K562 (cell line): ENCODE results near the gene HTT-AS. TPM values are rescaled to one million over a fixed set of nuclear protein-coding genes. Genes with fewer than 3 reads are reported as not detected.
"Not testable (repeated sequence)": the region's sequence is repeated elsewhere in the genome, so short reads cannot be mapped to it uniquely, and the experiment has no call there.

Experiments
- ATAC-seq: fragments of 200-7000 bp; cut with Tn5 transposase; 3 replicates; pipeline ENCODE4 v1.9.1; 2020; ENCODE audit warnings: moderate library complexity
- BruUV-seq: library from RNA; stranded (reverse); fragments of 400-500 nt; replicated peaks from 2 replicates; lab custom pipeline; 2021; lab: Mats Ljungman, UMichigan
- CTCF ChIA-PET: fragments of 300-600 bp; formaldehyde crosslinking; extraction: SDS; loops from one replicate; lab custom pipeline; 2021; ENCODE audit warnings: low intra/inter-chr PET ratio; lab: Yijun Ruan, JAX
- POLR2A ChIA-PET: fragments of 300-600, 350-650 bp; sonication (Branson Sonifier 250); formaldehyde crosslinking; extraction: SDS; loops from one replicate; lab custom pipeline; 2021; ENCODE audit warnings: antibody characterized with exemption, inconsistent platforms; lab: Yijun Ruan, JAX
- DNase-seq, 4 experiments: peaks; one replicate each; pipeline versions ENCODE4 v3.0.0 to v3.0.0-alpha.2; 2011 to 2018; ENCODE audit warnings: low spot score in 3 of 4, mixed read lengths in 3 of 4; ENCODE audit errors: extremely low read depth in 1 of 4
- FAIRE-seq: peaks from 2 replicates; lab custom pipeline; 2011; peaks lifted over from hg19 to GRCh38; lab: Jason Lieb, UNC
- H2AFZ ChIP-seq: 2 replicates; pipeline ENCODE4 v1.6.0; 2011; ENCODE audit warnings: low read depth, low read length, control low read depth, inconsistent platforms
- H3K27ac ChIP-seq: fragments of 200-600 bp; 3 replicates; pipeline ENCODE4 v1.8.0; 2011; ENCODE audit warnings: low read depth, mild to moderate bottlenecking, control low read depth, inconsistent platforms, low read length, moderate library complexity, mixed read lengths; ENCODE audit errors: extremely low read depth
- H3K27me3 ChIP-seq, 2 experiments: fragments of 300-600 bp in 1 of 2; 2 replicates in 1 of 2; 3 replicates in 1 of 2; pipeline versions ENCODE4 v1.6.0 to v1.8.0; 2011; ENCODE audit warnings: inconsistent platforms in 2 of 2, low read length in 2 of 2, mild to moderate bottlenecking in 1 of 2, mixed read lengths in 1 of 2, moderate library complexity in 1 of 2; ENCODE audit not compliant: control insufficient read depth in 2 of 2, insufficient read depth in 2 of 2
- H3K36me3 ChIP-seq: fragments of 300-600 bp; 3 replicates; pipeline ENCODE4 v1.8.0; 2011; ENCODE audit warnings: mild to moderate bottlenecking, low read length, inconsistent platforms; ENCODE audit not compliant: control insufficient read depth, insufficient read depth
- H3K4me1 ChIP-seq, 2 experiments: fragments of 200-600 bp in 1 of 2; replicated peaks in 1 of 2; 2 replicates in 1 of 2; 3 replicates in 1 of 2; pipeline versions ENCODE4 v1.5.1 to v1.8.0; 2011; ENCODE audit warnings: inconsistent platforms in 2 of 2, low read length in 2 of 2, mild to moderate bottlenecking in 1 of 2, mixed read lengths in 1 of 2, moderate library complexity in 1 of 2; ENCODE audit not compliant: control insufficient read depth in 2 of 2, insufficient read depth in 2 of 2
- H3K4me2 ChIP-seq: 2 replicates; pipeline ENCODE4 v1.6.1; 2011; ENCODE audit warnings: low read length, control low read depth, inconsistent platforms, mixed read lengths; ENCODE audit not compliant: insufficient read depth
- H3K4me3 ChIP-seq: fragments of 200-600 bp; sonication (generic), shearing (Covaris generic); 2 replicates; pipeline ENCODE4 v1.5.1; 2016; ENCODE audit warnings: control low read depth, inconsistent platforms
- H3K79me2 ChIP-seq: fragments of 200-600 bp; 3 replicates; pipeline ENCODE4 v1.8.0; 2011; ENCODE audit warnings: low read length, inconsistent platforms; ENCODE audit not compliant: control insufficient read depth, insufficient read depth
- H3K9ac ChIP-seq, 2 experiments: 2 replicates each; pipeline versions ENCODE4 v1.6.0 to v1.6.1; 2011; ENCODE audit warnings: low read depth in 2 of 2, low read length in 2 of 2, control low read depth in 1 of 2, inconsistent platforms in 1 of 2, mild to moderate bottlenecking in 1 of 2, mixed read lengths in 1 of 2; ENCODE audit not compliant: insufficient read depth in 1 of 2
- H3K9me1 ChIP-seq: one replicate; pipeline ENCODE4 v1.6.0; 2011; ENCODE audit warnings: inconsistent platforms, mild to moderate bottlenecking, low read length, moderate library complexity; ENCODE audit not compliant: control insufficient read depth, insufficient read depth
- H3K9me3 ChIP-seq: replicated peaks from 2 replicates; pipeline ENCODE4 v1.5.1; 2011; ENCODE audit warnings: low read depth, low read length, inconsistent platforms; ENCODE audit not compliant: control insufficient read depth, insufficient read depth
- H4K20me1 ChIP-seq: replicated peaks from 2 replicates; pipeline ENCODE4 v1.6.1; 2011; ENCODE audit warnings: low read length, inconsistent platforms, mixed read lengths; ENCODE audit not compliant: control insufficient read depth, insufficient read depth
- HMGN3 ChIP-seq: IDR thresholded peaks from 2 replicates; pipeline ENCODE4 v1.6.1; 2011; ENCODE audit warnings: borderline replicate concordance, low read depth, mild to moderate bottlenecking, mixed read lengths, low read length; ENCODE audit not compliant: insufficient read length; ENCODE audit errors: extremely low read depth
- KLF1 ChIP-seq: fragments of 450-650 bp; IDR thresholded peaks from 2 replicates; pipeline ENCODE4 v1.6.1; 2016; ENCODE audit warnings: missing genetic modification characterization, missing compliant biosample characterization
- SRSF3 ChIP-seq: fragments of 200-400 bp; formaldehyde crosslinking; IDR thresholded peaks from 2 replicates; pipeline ENCODE4 v1.6.1; 2016; ENCODE audit warnings: mild to moderate bottlenecking, low read length, moderate library complexity; ENCODE audit not compliant: insufficient read depth
- ZNF197 ChIP-seq: fragments of 200-800 bp; sonication (Bioruptor generic); IDR thresholded peaks from 2 replicates; pipeline ENCODE4 v1.6.1; 2016; ENCODE audit warnings: low read depth, missing genetic modification characterization, missing compliant biosample characterization
- WGBS: fragments of 100-300 bp; shearing (Covaris generic); methylation state at CpG from one replicate; pipeline ENCODE4 v1.1.6; 2016; ENCODE audit warnings: low coverage, mixed read lengths; ENCODE audit not compliant: insufficient coverage; ENCODE audit errors: missing lambda C conversion rate; 5-methylcytosine and 5-hydroxymethylcytosine counted together
- in situ Hi-C: fragments of 300-500 bp; cut with MboI; formaldehyde crosslinking; loops from 4 replicates; pipeline ENCODE4 v1.15.0; 2018; ENCODE audit warnings: inconsistent platforms, mixed read lengths
- intact Hi-C: fragments of 100-400 bp; cut with micrococcal nuclease; formaldehyde crosslinking; loops from 2 replicates; pipeline ENCODE4 v1.14.2; 2022
- polyA plus RNA-seq, 8 experiments: library from polyadenylated mRNA; depleted of rRNA in 4 of 8; stranded (reverse) in 5 of 8; unstranded in 3 of 8; fragments of >200 nt; fragmentation: Nextera tagmentation in 2 of 8; fragmentation: Illumina TruSeq in 1 of 8; extraction: Ambion mirVana in 2 of 8; extraction: Trizol in 1 of 8; gene quantifications; 2 replicates each; pipeline versions ENCODE4 v1.2.1 to v1.2.3, GENCODE V29; 2011 to 2014; ENCODE audit warnings: inconsistent platforms in 1 of 8, missing spikeins in 1 of 8
- total RNA-seq, 7 experiments: library from RNA; depleted of rRNA in 6 of 7; stranded (reverse); fragments of >200 nt in 6 of 7; fragmentation: Illumina TruSeq in 2 of 7; extraction: Trizol in 2 of 7; gene quantifications; 2 replicates each; pipeline versions ENCODE4 v1.2.1 to v1.2.3, GENCODE V29; 2011 to 2021; ENCODE audit warnings: low replicate concordance in 1 of 7
- TF ChIP-seq, protein P1 (sequence below): sonication (generic); formaldehyde crosslinking; IDR thresholded peaks from 2 replicates; pipeline ENCODE4 v1.8.1; 2023; ENCODE audit warnings: mild to moderate bottlenecking, missing genetic modification reagents
- TF ChIP-seq, protein P2 (sequence below): IDR thresholded peaks from 2 replicates; pipeline ENCODE4 v1.6.1; 2012; ENCODE audit warnings: low read depth, low read length, improper control_type of control experiment, borderline replicate concordance

HTT-AS gene
- total and polyA plus RNA-seq, 9 of the 15 experiments (the other 6 are each of a cell fraction or from before 2014, with no cell fraction given): not detected

DNA sequence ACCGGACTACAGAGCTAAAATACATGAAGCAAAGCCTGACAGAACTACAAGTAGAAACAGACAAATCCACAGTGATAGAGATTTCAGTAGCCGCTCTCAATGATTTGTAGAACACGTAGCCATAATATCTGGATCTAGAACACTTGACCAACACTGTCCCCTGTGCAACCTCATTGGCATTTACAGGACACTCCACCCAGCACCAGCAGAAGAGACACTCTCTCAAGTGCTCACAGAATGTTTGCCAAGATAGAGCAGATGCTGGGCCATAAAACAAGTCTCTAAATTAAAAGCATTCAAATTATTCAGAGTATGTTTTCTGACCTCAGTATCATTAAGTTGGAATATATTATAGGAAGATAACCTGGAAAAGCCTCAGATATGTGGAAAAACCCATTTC is 21.9 kb upstream of the HTT-AS start (continued):
- TF ChIP-seq, protein P1, sequence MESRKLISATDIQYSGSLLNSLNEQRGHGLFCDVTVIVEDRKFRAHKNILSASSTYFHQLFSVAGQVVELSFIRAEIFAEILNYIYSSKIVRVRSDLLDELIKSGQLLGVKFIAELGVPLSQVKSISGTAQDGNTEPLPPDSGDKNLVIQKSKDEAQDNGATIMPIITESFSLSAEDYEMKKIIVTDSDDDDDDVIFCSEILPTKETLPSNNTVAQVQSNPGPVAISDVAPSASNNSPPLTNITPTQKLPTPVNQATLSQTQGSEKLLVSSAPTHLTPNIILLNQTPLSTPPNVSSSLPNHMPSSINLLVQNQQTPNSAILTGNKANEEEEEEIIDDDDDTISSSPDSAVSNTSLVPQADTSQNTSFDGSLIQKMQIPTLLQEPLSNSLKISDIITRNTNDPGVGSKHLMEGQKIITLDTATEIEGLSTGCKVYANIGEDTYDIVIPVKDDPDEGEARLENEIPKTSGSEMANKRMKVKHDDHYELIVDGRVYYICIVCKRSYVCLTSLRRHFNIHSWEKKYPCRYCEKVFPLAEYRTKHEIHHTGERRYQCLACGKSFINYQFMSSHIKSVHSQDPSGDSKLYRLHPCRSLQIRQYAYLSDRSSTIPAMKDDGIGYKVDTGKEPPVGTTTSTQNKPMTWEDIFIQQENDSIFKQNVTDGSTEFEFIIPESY (CRISPR knock-in tag): no peak
- TF ChIP-seq ZNF197 (CRISPR knock-in tag): no peak
- TF ChIP-seq KLF1: no peak
- TF ChIP-seq HMGN3: no peak
- TF ChIP-seq SRSF3: no peak
- TF ChIP-seq, protein P2, sequence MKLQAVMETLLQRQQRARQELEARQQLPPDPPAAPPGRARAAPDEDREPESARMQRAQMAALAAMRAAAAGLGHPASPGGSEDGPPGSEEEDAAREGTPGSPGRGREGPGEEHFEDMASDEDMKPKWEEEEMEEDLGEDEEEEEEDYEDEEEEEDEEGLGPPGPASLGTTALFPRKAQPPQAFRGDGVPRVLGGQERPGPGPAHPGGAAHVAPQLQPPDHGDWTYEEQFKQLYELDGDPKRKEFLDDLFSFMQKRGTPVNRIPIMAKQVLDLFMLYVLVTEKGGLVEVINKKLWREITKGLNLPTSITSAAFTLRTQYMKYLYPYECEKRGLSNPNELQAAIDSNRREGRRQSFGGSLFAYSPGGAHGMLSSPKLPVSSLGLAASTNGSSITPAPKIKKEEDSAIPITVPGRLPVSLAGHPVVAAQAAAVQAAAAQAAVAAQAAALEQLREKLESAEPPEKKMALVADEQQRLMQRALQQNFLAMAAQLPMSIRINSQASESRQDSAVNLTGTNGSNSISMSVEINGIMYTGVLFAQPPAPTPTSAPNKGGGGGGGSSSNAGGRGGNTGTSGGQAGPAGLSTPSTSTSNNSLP: no peak

DNA sequence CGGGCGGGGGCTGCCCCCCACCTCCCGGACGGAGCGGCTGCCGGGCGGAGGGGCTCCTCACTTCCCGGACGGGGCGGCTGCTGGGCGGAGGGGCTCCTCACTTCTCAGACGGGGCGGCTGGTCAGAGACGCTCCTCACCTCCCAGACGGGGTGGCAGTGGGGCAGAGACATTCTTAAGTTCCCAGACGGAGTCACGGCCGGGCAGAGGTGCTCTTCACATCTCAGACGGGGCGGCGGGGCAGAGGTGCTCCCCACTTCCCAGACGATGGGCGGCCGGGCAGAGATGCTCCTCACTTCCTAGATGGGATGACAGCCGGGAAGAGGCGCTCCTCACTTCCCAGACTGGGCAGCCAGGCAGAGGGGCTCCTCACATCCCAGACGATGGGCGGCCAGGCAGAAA is 20.4 kb upstream of the HTT-AS start:
- H2AFZ ChIP-seq, BruUV-seq, H3K4me1 ChIP-seq, H3K36me3 ChIP-seq, DNase-seq, H3K4me3 ChIP-seq, FAIRE-seq, H3K9ac ChIP-seq, CTCF ChIA-PET, intact Hi-C loops, H3K4me2 ChIP-seq, in situ Hi-C loops, H4K20me1 ChIP-seq, H3K27me3 ChIP-seq, H3K79me2 ChIP-seq, H3K9me3 ChIP-seq, ATAC-seq, H3K9me1 ChIP-seq, H3K27ac ChIP-seq: not testable (repeated sequence)
- POLR2A ChIA-PET: interaction anchor here (0.6 kb wide), 1 partner anchor 199 kb away, joined by 3 read pairs; no protein-coding TSS in a partner anchor
- 98% methylated on average over 6 of the region's 28 CpGs for WGBS
